K562 (cell line): ENCODE measurements around the gene TBXAS1. TPM values are rescaled to one million over a fixed set of nuclear protein-coding genes. Genes with fewer than 3 reads are reported as not detected.

Source experiments
- BRF2 ChIP-seq: IDR thresholded peaks from 3 replicates; pipeline ENCODE4 v1.6.1; 2011; ENCODE audit warnings: borderline replicate concordance, mild to moderate bottlenecking; ENCODE audit not compliant: insufficient read length, insufficient read depth
- CCAR2 ChIP-seq: fragments of 200-400 bp; formaldehyde crosslinking; IDR thresholded peaks from 2 replicates; pipeline ENCODE4 v1.6.1; 2017; ENCODE audit warnings: mild to moderate bottlenecking, low read depth, low read length
- HMGXB4 ChIP-seq: sonication (generic); formaldehyde crosslinking; IDR thresholded peaks from 2 replicates; pipeline ENCODE4 v1.8.1; 2023; ENCODE audit warnings: mild to moderate bottlenecking, missing genetic modification reagents
- MAFF ChIP-seq: IDR thresholded peaks from 2 replicates; pipeline ENCODE4 v1.6.1; 2012; ENCODE audit warnings: low read length, improper control_type of control experiment
- MTA3 ChIP-seq: fragments of 450-650 bp; formaldehyde crosslinking; IDR thresholded peaks from 2 replicates; pipeline ENCODE4 v1.6.1; 2017; ENCODE audit warnings: mild to moderate bottlenecking, borderline replicate concordance
- RBM25 ChIP-seq: fragments of 200-400 bp; formaldehyde crosslinking; IDR thresholded peaks from 2 replicates; pipeline ENCODE4 v1.6.1; 2018; ENCODE audit warnings: low read length, low read depth, moderate library complexity; ENCODE audit not compliant: severe bottlenecking
- REST ChIP-seq, 2 experiments: fragments of 450-650 bp; formaldehyde crosslinking in 1 of 2; IDR thresholded peaks; 2 replicates each; pipeline versions ENCODE4 v1.4.0 to v1.6.1; 2014 to 2020; ENCODE audit warnings: mild to moderate bottlenecking in 2 of 2, borderline replicate concordance in 1 of 2, low read depth in 1 of 2
- RNF219 ChIP-seq: fragments of 250-450 bp; sonication (Bioruptor Pico); IDR thresholded peaks from 2 replicates; pipeline ENCODE4 v1.5.0; 2022; ENCODE audit warnings: mild to moderate bottlenecking
- ZBTB33 ChIP-seq: sonication (generic); formaldehyde crosslinking; IDR thresholded peaks from 2 replicates; pipeline ENCODE4 v1.8.1; 2023; ENCODE audit warnings: mild to moderate bottlenecking, missing genetic modification reagents
- ZNF316 ChIP-seq: fragments of 450-650 bp; IDR thresholded peaks from 2 replicates; pipeline ENCODE4 v1.6.1; 2016
- polyA plus RNA-seq, 8 experiments: library from polyadenylated mRNA; depleted of rRNA in 4 of 8; stranded (reverse) in 5 of 8; unstranded in 3 of 8; fragments of >200 nt; fragmentation: Nextera tagmentation in 2 of 8; fragmentation: Illumina TruSeq in 1 of 8; extraction: Ambion mirVana in 2 of 8; extraction: Trizol in 1 of 8; gene quantifications; 2 replicates each; pipeline versions ENCODE4 v1.2.1 to v1.2.3, GENCODE V29; 2011 to 2014; ENCODE audit warnings: inconsistent platforms in 1 of 8, missing spikeins in 1 of 8
- total RNA-seq, 7 experiments: library from RNA; depleted of rRNA in 6 of 7; stranded (reverse); fragments of >200 nt in 6 of 7; fragmentation: Illumina TruSeq in 2 of 7; extraction: Trizol in 2 of 7; gene quantifications; 2 replicates each; pipeline versions ENCODE4 v1.2.1 to v1.2.3, GENCODE V29; 2011 to 2021; ENCODE audit warnings: low replicate concordance in 1 of 7

The TBXAS1 gene
- total and polyA plus RNA-seq, 9 of the 15 experiments (the other 6 are each of a cell fraction or from before 2014, with no cell fraction given), result 1.1 to 8.3 (median 1.9) TPM

GRCh38 chr7:140005754-140006503 lies 176.9 kb downstream of the TBXAS1 start (continued):
- TF ChIP-seq REST (IDR thresholded peaks at IDR 0.05; ENCODE audit: borderline replicate concordance) (peak; percentile 68), REST (CRISPR knock-in tag; IDR thresholded peaks at IDR 0.05; ENCODE audit: low read depth) (no peak), RBM25 (no peak), CCAR2 (no peak), ZNF316 (no peak; the same call in 1 of the 2 replicates), RNF219 (CRISPR knock-in tag) (no peak), MTA3 (0 out of 2 replicates have a peak, but pooled peaks have one; percentile 52), ZBTB33 (peak; percentile 91), HMGXB4 (no peak), BRF2 (no peak), MAFF (peak; percentile 1; the same call in 1 of the 2 replicates)
